Stimulated activated naive CD8-positive, alpha-beta T cell treated with anti-CD3 and anti-CD28 coated beads, Interleukin-15, Interleukin-2, amounts not matched to agents 100 ng/mL and 50 ng/mL, for 24 hours (primary cell): ENCODE data around the gene FAM177A1.
A peak's percentile ranks its signal among the peaks of the same experiment; 100 is the strongest.
"Not testable (repeated sequence)": the region's sequence is repeated elsewhere in the genome, so short reads cannot be mapped to it uniquely, and the experiment has no call there.

Experiments
- H3K27ac Mint-ChIP-seq: one replicate; pipeline ENCODE4 v1.8.0; 2021; ENCODE audit warnings: mild to moderate bottlenecking, mixed read lengths
- H3K27me3 Mint-ChIP-seq: one replicate; pipeline ENCODE4 v1.8.0; 2021; ENCODE audit warnings: mixed read lengths
- H3K36me3 Mint-ChIP-seq: one replicate; pipeline ENCODE4 v1.8.0; 2021; ENCODE audit warnings: low read depth, mixed read lengths
- H3K4me1 Mint-ChIP-seq: one replicate; pipeline ENCODE4 v1.8.0; 2021; ENCODE audit warnings: low read depth, mixed read lengths
- H3K4me3 Mint-ChIP-seq: one replicate; pipeline ENCODE4 v1.8.0; 2021; ENCODE audit warnings: mild to moderate bottlenecking, mixed read lengths
- H3K9me3 Mint-ChIP-seq: one replicate; pipeline ENCODE4 v1.8.0; 2021; ENCODE audit warnings: mixed read lengths

The FAM177A1 gene

DNA sequence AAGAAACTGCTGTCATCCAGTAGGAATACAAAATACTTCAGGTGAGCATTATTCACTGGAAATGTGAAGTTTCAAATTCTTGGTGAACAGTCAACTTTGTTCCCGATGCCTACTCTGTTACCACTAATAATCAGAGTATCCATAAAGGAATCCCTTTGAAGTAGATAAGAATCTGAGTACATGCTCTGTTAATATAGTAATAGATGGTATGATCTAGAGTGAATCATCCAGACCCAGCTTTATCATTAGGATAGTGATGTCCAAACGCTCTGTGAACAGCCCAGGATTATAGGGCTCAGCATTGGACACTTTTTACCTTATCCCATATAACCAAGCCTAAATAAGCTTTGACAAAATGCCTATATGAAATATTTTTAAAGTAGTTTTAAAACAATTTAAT lies 42.4 kb downstream of the FAM177A1 start:
- H3K27me3 Mint-ChIP-seq: no peaks in the 10 kb centered on the region
- peak overlapping the region; percentile 53 for H3K27ac Mint-ChIP-seq
- H3K9me3 Mint-ChIP-seq: no peaks in the 10 kb centered on the region
- H3K4me1 Mint-ChIP-seq: no peaks in the 10 kb centered on the region
- peaks cover 46% of the 10 kb centered on the region for H3K36me3 Mint-ChIP-seq
- H3K4me3 Mint-ChIP-seq: no peak overlapping the region

DNA sequence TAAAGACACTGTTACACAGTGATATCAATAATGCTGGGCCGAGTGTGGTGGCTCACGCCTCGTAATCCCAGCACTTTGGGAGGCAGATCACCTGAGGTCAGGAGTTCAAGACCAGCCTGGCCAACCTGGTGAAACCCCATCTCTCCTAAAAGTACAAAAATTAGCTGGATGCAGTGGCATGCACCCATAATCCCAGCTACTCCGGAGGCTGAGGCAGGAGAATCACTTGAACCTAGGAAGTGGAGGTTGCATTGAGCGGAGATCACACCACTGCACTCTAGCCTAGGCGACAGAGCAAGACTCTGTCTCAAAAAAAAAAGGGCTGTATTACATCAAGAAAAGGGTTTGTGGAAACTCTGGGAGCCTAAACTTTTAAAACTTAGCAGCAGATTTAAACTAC lies 48.6 kb downstream of the FAM177A1 start:
- H3K4me1 Mint-ChIP-seq, H3K4me3 Mint-ChIP-seq, H3K27me3 Mint-ChIP-seq, H3K27ac Mint-ChIP-seq, H3K9me3 Mint-ChIP-seq: not testable (repeated sequence)
- peaks cover 46% of the 10 kb centered on the region for H3K36me3 Mint-ChIP-seq

GRCh38 chr14:35107866-35108265 lies 61.8 kb downstream of the FAM177A1 start:
- H3K36me3 Mint-ChIP-seq: peaks cover 56% of the 10 kb centered on the region
- no peaks in the 10 kb centered on the region for H3K9me3 Mint-ChIP-seq

DNA sequence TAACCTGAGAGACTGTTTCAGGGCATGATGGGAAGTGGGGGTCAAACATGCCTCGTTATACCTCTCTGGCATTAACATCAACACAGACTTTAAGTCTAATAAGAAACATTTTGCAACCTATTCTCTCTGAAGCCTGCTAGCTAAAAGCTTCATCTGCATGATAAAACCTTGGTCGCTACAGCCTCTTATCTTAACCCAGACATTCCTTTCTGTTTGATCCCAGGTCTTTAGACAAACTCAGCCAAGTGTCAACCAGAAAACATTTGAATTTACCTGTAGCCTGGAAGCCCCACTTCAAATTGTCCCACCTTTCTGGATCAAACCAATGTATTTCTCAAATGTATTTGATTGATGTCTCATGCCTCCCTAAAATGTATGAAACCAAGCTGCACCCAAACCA lies 66.6 kb downstream of the FAM177A1 start:
- no peaks in the 10 kb centered on the region for H3K9me3 Mint-ChIP-seq
- H3K27ac Mint-ChIP-seq: no peak overlapping the region
- H3K36me3 Mint-ChIP-seq: peaks cover 74% of the 10 kb centered on the region
- peaks cover 14% of the 10 kb centered on the region for H3K4me1 Mint-ChIP-seq
- H3K4me3 Mint-ChIP-seq: no peak overlapping the region
- H3K27me3 Mint-ChIP-seq: no peaks in the 10 kb centered on the region

More at GRCh38 chr14:35107866-35108265, 61.8 kb downstream of the FAM177A1 start:
- peaks cover 7% of the 10 kb centered on the region for H3K4me1 Mint-ChIP-seq
- no peaks in the 10 kb centered on the region for H3K27me3 Mint-ChIP-seq
- no peak overlapping the region for H3K27ac Mint-ChIP-seq
- H3K4me3 Mint-ChIP-seq: no peak overlapping the region

DNA sequence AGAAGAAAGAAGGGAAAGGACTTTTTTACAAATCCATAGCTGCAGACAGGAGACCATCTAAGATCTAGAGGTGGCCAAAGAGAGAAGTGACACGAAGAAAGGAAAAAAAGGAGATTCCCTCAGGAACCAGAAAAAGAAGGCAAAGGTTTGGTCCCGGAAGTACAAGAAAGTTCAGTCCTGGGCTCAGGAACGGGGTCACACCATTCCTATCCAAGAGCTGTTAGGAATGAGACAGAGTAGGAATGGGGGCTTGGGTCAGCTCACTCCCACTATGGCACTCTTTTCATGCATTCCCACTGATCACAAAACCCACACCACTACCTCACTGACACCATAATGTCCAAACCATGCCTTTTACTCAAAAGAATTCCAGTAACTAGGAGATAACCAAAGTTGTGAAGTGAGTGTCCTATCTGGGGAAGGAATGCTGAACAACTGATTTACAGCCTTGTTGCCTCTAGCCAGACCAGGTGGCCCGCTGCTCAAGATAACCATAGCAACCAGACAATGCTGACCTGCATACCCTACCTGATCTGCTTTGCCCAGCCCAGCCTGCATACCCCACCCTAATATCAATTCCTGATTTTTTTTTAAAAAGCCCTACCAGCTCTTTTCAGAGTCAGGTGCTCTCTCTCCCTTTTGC lies 67.4 kb downstream of the FAM177A1 start:
- peaks cover 17% of the 10 kb centered on the region for H3K4me1 Mint-ChIP-seq
- H3K27ac Mint-ChIP-seq: peak overlapping the region; percentile 32
- peaks cover 71% of the 10 kb centered on the region for H3K36me3 Mint-ChIP-seq
- H3K4me3 Mint-ChIP-seq: no peak overlapping the region
- no peaks in the 10 kb centered on the region for H3K9me3 Mint-ChIP-seq
- no peaks in the 10 kb centered on the region for H3K27me3 Mint-ChIP-seq

- Mint-ChIP-seq H3K27me3 (no peaks in the 10 kb centered on the region), H3K9me3 (no peaks in the 10 kb centered on the region), H3K4me1 (peaks cover 23% of the 10 kb centered on the region), H3K36me3 (peaks cover 71% of the 10 kb centered on the region), H3K27ac (no peak overlapping the region), H3K4me3 (no peak overlapping the region)
Observed at GRCh38 chr14:35114036-35114435, 68.0 kb downstream of the FAM177A1 start.

- no peaks in the 10 kb centered on the region for H3K9me3 Mint-ChIP-seq
- H3K4me1 Mint-ChIP-seq: peaks cover 37% of the 10 kb centered on the region
- H3K36me3 Mint-ChIP-seq: peaks cover 67% of the 10 kb centered on the region
- no peaks in the 10 kb centered on the region for H3K27me3 Mint-ChIP-seq
- H3K27ac Mint-ChIP-seq: no peak overlapping the region
- no peak overlapping the region for H3K4me3 Mint-ChIP-seq
Observed at GRCh38 chr14:35116242-35116641, 70.2 kb downstream of the FAM177A1 start.

DNA sequence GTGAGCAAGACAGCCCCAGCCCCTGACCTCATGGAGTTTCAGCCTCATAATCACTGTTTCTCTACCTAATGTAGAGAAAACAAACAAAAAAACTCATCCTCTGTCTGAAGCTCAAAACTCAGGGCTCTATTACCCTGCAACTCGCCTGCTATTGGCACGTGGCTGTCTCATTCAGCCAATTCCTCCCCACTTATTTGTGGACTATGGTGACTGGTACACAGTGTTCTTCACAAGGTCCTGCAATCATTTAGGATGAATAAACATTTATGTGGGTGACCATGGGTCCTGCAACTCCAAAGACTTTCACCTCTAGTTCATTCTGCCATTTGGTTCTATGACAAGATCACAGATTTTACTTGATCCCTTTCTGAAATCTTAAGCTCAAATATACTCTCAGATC lies 71.0 kb downstream of the FAM177A1 start:
- H3K4me1 Mint-ChIP-seq: peaks cover 40% of the 10 kb centered on the region
- H3K27ac Mint-ChIP-seq: no peak overlapping the region
- peaks cover 60% of the 10 kb centered on the region for H3K36me3 Mint-ChIP-seq
- H3K4me3 Mint-ChIP-seq: no peak overlapping the region
- no peaks in the 10 kb centered on the region for H3K27me3 Mint-ChIP-seq
- H3K9me3 Mint-ChIP-seq: no peaks in the 10 kb centered on the region

DNA sequence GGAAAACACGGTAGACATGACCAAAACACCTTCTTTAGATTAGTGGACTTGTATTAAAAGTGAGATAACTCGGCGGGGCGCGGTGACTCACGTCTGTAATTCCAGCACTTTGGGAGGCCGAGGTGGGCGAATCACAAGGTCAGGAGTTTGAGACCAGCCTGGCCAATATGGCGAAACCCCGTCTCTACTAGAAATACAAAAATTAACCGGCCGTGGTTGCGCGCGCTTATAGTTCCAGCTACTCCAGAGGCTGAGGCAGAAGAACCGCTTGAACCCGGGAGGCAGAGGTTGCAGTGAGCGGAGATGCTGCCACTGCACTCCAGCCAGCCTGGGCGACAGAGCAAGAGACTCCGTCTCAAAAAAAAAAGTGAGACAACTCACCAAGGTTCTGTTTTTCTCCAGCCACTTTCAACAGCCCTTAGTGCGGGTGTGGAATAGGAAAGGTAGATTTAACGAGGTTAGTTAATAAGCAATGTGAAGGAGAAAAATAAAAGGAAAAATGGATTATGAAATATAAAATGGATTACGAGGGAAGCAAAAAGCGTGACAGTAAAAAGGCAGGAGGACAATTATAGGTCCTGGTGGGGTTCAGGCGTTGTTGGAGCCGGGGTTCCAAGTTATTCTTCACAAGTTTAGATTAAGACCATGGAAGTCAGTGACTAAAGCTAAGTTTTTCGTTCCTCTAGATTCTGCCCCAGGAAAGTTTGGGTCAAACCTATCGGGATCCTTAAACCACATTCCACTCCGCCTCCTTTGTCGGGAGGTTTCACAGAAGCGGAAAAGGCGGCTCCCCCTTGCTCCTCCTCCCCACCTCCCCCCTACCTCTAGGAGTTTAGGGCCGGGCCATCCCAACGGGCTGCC lies 75.2 kb downstream of the FAM177A1 start:
- Mint-ChIP-seq H3K9me3 (no peaks in the 10 kb centered on the region), H3K36me3 (peaks cover 44% of the 10 kb centered on the region), H3K27ac (peak overlapping the region; percentile 100), H3K4me3 (peak overlapping the region; percentile 96), H3K27me3 (no peaks in the 10 kb centered on the region), H3K4me1 (peaks cover 73% of the 10 kb centered on the region)

- no peaks in the 10 kb centered on the region for H3K9me3 Mint-ChIP-seq
- H3K36me3 Mint-ChIP-seq: peaks cover 38% of the 10 kb centered on the region
- peak within 1 kb of the TSS; percentile 100 for H3K27ac Mint-ChIP-seq
- H3K27me3 Mint-ChIP-seq: no peaks in the 10 kb centered on the region
- H3K4me1 Mint-ChIP-seq: peaks cover 73% of the 10 kb centered on the region
- peak within 1 kb of the TSS; percentile 96 for H3K4me3 Mint-ChIP-seq
Observed at GRCh38 chr14:35121887-35122695, 76.0 kb downstream of the FAM177A1 start, which contains the start of the genes PPP2R3C and PRORP. Gene PPP2R3C, minus strand, starts transcription at chr14:35121990. Its CDS starts 31 bp downstream, at chr14:35121959. Gene PRORP, plus strand, starts transcription at chr14:35122552. Its CDS starts 694 bp downstream, at chr14:35123246.

DNA sequence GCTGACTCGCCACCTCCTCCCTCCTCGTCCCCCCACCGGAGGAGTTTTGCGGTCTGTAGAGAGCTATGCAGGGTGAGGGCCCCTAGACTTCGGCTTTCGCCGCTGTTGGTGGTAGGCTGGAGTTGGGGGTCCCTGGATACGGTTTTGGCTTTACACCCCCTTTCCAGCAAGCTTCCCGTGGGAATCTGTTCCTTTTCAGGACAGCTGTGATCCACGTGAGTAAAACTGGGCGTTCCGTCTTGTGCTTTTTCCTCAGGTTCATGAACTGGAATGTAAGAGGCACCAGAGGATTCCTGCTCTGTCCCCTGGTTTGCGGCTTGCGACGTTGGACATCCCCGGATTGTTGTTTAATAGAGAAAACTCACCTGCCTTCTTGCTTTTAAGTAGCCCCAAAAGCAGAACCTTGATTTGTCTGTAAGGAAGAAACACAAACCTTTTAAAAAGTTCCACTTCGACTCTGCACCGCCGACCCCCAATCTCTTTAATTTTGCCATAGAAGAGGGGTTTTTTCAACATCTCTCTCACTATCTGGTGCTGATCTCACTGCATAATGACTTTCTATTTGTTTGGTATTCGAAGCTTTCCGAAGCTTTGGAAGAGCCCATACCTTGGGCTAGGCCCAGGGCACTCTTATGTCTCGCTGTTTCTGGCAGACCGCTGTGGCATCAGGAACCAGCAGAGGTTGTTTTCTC lies 76.8 kb downstream of the FAM177A1 start:
- peak overlapping the region; percentile 100 for H3K27ac Mint-ChIP-seq
- no peaks in the 10 kb centered on the region for H3K9me3 Mint-ChIP-seq
- peaks cover 40% of the 10 kb centered on the region for H3K36me3 Mint-ChIP-seq
- peaks cover 75% of the 10 kb centered on the region for H3K4me1 Mint-ChIP-seq
- H3K27me3 Mint-ChIP-seq: no peaks in the 10 kb centered on the region
- H3K4me3 Mint-ChIP-seq: peak overlapping the region; percentile 96

DNA sequence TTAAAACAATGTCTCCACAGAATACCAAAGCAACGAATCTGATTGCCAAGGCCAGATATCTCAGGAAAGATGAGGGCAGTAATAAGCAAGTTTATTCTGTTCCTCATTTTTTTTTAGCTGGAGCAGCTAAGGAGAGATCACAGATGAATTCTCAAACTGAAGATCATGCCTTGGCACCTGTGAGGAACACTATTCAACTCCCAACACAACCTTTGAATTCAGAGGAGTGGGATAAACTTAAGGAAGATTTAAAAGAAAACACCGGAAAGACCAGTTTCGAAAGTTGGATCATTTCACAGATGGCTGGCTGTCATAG lies 77.3 kb downstream of the FAM177A1 start:
- Mint-ChIP-seq H3K36me3 (peaks cover 45% of the 10 kb centered on the region), H3K4me3 (peak overlapping the region; percentile 96)

GRCh38 chr14:35124127-35124526 lies 78.1 kb downstream of the FAM177A1 start:
- H3K4me3 Mint-ChIP-seq: peak overlapping the region; percentile 96
- peaks cover 52% of the 10 kb centered on the region for H3K36me3 Mint-ChIP-seq
- H3K9me3 Mint-ChIP-seq: no peaks in the 10 kb centered on the region
- no peaks in the 10 kb centered on the region for H3K27me3 Mint-ChIP-seq
- no peak overlapping the region for H3K27ac Mint-ChIP-seq
- H3K4me1 Mint-ChIP-seq: peaks cover 69% of the 10 kb centered on the region

More for the DNA sequence above, 77.3 kb downstream of the FAM177A1 start:
- no peaks in the 10 kb centered on the region for H3K27me3 Mint-ChIP-seq
- peaks cover 75% of the 10 kb centered on the region for H3K4me1 Mint-ChIP-seq
- H3K9me3 Mint-ChIP-seq: no peaks in the 10 kb centered on the region
- H3K27ac Mint-ChIP-seq: peak overlapping the region; percentile 100
